ENCODE results near the gene ZBTB20.

Gene ZBTB20

DNA sequence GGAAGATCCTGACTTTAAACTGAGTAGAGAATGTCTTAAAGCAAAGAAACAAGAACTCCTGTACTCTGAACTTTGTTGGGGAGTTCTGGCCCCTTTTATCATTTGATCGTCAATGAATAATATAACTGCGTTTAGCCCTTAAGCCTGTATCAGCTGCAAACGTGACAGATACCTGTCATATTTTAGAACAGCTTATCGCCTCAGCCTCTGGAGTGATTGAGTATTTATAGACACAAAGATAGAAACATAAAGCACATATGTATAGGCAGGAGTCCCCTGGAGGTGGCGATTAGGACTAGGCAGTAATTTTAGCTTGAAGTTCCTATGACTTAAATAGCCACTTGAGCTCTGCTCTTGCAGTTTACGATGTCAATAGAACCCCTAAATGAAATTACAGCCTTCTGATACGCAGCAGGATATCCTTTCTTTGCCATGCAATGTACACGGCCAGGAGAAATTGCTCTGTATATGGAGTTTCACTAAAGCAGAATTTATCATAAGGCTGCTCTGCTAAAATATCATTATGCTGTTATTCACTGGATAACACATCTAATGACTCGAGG lies 531.5 kb downstream of the ZBTB20 start:
- DNase-seq: no peak

DNA sequence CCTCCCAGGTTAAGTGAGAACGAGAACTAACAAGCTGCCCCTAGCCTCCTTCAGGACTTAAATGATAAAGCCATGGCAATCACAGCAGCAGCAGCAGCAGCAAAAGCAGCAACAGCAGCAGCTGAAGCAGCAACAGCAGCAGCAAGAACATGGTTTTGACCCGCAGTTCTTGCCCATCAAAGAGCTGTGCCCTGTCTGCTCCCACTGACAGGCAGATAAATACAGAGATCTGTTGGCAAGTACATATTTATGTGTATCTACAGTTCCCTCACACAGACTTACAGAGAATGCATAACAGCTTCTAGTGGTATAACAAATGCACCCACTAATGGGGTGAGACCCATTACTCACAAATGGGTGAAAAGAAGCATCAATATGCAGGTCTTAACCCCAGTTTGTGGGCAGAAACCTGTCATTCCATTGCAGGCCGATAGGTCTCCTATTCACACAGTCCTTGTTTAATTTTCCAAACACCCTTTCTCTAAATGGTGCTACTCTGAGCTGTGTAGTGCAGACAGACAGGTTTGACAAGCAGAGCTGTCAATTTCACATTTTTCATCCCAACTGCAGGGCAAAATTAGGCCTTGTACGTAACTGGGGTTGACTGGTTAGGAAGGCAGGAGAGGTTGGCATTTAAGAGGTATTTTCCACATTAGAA lies 537.0 kb downstream of the ZBTB20 start:
- DNase-seq: no peak

DNA sequence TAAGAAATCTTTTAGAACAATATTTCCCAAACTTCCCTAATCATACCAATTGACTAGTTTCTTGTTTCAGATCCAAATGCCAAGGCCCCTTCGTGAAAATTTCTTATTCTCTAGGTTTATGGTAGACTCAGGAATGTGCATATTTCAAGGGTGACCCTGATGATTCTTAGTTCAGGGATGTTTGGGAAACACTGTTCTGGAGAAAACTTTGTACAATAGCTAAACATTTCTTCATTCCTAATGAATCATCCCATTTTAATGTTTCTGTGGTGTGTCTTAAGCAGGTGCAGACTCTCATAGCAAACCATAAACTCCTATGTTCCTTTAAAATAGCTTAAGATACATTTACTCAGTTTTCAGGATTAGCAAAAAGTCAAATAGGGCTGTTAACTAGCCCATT lies 538.8 kb downstream of the ZBTB20 start:
- no peak for DNase-seq

DNA sequence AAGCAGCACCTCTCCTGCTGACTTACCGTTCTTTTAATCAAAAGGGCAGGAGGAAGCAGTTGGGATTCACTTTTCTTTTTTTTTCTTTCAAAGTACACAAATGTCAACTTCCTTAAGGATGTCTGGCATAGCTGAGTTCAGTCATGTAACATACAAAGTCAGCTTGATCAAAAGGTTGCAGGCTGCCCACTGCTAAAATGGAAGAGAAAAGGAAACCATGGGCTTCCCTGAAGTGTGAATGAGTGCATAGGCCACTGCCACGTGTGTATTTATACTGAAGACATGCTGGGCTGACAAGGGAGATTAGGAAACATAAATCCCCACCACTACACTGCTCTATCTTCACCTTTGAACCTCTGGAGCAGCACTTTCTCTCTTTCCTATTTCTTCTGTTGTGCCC lies 540.8 kb downstream of the ZBTB20 start:
- DNase-seq: no peak

DNA sequence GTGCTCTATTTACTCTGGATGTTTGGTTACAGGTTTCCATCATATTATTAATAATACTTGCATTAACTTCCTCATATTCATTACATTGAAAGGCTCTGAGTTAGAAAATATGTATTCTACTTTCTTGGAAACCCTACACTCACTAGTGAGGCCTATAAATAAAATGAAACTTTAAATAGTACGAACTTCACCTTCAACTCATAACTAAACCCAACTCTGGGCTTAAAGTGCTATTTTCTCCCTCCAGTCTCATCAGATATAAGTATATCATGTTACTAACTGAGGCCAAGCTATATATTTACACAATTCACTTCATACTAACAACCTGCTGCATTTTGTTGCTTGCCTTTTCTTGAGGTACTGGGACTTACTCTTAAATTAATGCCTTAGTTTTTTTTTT lies 546.5 kb downstream of the ZBTB20 start:
- DNase-seq: no peak

DNA sequence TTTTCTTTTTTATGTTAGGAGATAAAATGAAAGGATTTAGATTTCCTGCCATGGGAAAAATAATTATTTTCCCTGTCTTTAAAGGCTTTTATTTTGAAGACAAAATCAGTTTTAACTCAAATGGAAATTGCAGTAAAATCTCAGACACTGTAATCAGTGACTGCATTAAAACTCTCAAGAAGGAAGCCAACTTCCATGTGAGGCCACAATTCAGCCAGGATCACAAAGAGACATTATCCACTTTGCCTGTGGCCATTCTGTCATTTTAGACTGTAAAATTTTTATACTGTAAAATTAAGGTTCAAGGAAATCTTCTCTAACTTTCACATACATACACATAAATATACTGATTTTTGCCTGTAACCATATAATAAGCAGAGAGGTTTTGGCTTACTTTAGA lies 549.2 kb downstream of the ZBTB20 start:
- DNase-seq: no peak

DNA sequence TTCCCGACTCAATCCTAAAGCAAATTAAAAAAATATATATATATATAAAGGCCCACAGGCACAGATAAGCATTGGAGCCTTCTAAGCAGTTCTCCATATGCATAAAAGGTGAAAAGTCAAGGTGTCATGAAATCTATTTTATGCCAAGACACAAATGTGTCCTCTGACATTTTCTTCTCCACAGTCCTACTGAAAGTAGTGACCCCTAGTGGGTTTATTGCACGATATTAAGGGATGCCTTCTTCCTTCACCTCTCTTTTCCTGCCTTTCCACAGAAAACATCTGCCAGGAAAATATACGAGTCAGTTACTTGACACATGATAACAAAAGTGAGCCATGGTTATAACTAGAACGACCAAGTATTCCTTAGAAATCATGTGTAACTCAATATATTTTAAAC lies 550.1 kb downstream of the ZBTB20 start:
- DNase-seq: no peak

DNA sequence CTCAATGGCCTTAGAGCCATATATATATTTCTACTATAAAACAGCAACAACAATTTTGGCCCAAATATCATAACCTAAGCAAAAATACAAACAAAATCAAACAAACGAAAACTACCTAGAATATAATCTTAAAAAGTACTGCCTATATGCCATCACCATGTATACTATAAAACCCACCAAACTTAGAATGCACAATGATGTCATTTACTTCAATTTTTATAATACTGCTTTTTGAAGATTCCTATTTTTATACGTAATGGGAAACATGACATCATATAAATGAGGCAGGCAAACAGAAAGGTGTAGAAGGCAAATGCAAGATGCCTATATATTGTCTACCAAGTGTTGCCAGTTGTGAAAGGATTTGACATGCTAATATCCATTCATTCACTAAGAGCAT lies 550.9 kb downstream of the ZBTB20 start:
- no peak for DNase-seq

DNA sequence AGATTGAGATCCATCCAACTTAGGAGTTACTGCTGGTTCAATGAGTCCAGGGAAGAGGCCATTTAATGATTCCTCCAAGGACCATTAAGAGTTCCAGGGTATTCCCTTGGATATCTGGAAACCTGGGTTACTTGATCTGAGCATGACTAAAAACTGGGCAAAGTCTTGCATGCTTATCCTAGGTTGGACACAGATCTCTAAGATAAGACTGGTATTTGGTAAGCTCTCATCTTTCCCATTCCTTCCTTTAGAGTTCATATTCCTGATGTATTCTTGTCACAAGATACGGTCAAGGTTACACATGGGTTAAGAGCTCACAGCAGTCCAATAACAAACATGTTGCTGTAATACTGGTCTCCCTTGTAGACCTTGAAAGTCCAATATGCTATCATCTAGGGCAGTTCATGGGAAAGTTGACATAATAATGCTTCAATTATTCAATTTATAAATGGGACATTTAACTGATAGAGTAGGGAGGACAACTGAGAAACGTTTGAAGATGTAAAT lies 551.5 kb downstream of the ZBTB20 start:
- DNase-seq: no peak

DNA sequence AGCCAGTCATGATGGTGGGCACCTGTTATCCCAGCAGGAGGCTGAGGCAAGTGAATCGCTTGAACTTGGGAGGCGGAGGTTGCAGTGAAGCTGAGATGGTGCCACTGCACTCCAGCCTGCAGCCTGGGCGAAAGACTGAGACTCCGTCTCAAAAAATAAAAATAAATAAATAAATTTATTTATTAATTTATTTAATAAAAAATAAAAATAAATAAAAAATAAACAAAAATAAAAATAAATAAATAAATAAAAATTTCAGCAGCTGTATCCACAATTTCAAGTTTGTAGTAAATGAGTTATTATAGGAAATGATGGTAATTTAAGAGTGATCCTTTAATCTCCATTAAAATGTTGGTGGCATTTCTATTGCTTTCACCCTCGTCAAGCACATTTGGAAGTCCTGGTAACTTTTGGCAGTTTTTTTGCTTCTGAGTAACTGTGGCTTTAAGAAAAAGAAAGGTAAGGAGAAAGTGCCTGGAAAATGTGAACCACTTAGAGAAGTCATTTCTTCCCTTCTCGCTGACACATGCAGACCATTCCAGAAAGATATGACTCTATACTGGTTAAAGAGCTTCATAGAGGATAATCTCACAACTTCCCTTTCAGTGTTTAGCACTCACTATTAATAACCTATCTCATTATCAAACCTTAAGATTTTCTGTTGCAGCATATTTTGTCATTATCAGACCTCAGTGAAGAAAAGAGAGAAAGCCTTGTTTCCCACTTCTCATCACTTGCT lies 556.6 kb downstream of the ZBTB20 start:
- no peak for DNase-seq

DNA sequence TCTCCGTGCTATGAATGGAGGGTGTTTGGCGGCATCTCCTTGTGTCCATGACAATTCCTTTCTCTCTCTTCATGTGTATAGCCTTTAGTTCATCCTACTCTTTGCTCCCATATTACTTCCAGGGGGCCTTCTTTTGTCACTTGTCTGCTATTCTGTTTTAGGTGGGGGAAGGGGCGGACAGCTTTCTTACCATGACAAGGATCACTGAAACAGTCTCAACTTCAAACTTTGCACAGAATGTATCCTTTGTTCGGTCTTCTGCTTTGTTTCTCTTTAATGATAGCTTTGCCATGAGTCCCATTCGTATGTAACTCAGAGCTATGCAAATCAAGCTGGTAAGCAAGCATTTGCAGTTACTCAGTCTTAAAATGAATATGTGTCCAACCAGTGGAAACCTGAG lies 559.1 kb downstream of the ZBTB20 start:
- DNase-seq: no peak

DNA sequence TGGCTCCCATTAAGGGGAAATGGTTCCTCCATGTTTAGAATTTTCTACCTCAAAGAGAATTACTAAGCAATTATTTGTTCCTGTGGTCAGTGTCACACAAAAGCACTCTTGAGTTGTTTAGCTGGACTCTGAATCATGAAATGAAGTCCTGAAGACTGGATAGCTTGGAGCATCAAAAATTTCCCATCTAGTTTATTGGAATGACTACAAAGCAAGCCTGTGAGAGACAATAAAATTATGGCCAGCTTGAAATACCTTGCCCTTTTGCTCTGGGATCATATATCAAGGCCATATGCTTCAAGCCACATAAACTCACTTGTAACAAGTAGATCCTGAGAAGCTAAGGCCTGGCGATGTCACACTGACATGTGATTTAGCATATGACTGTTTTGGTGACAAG lies 561.0 kb downstream of the ZBTB20 start:
- no peak for DNase-seq

DNA sequence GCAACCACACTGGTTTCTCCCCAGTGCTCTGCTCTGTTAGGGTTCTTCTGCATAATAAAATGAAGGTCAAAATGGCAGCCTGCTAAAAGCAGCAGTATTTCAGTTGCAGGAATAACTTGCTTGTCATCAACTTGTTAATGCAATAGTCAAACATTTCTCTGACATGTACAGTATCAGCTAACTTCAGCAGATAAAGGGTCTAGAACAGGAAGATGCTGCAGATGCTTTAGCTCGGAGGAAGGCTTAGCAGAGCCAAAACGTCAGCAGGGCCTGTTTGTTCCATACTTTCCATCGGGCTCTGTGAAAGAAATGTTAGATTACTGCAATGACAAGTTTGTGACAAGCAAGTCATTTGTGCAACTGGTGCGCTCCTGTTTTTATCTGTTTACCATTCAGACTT lies 561.4 kb downstream of the ZBTB20 start:
- no peak for DNase-seq

DNA sequence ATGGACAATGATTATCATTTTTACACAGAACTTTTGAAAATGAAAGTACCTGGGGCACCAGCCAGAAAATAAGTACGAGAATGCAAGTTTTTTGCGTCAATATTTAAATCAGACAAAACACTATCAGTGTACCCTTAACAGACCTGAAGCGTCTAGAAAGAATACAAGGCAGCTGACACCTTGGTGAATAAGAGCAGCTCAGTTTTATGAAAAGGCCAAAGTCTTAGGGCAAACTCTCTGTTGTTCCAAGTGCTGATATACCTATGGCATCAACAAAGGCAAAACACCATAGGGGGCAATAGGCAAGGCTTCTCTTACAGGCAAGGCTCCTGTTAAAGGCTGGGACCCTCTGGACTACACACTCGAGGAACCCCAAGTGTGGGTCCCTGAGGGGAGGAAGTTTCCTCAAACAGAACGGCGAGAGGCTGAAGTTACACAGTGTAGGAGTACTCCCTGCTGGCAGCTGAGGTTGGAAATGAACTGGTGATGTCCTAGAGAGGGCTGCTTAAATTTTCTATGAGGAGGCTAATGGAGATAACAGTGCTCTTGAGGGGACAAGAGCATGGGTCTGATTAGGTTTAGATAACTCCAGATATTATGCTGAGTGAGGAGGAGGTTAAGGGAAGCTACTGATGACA lies 562.2 kb downstream of the ZBTB20 start:
- DNase-seq: no peak

DNA sequence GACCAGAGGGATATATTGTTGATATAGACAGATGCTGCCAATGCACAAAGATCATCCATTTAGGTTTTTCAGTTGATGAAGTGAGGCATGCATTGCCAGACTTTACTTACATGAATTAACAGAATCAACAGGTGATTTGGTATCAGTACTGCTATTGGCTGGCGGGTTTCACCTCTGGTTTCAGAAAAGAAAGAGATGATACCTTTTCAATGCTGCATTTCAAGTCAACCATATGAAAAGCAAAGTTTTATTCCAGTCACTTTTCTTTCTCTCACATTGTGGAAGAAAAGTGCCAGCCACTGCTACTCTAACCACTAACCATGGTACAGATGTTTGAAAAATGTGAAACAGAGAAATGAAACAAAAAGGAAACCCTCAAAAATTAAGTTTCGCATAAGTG lies 564.2 kb downstream of the ZBTB20 start:
- DNase-seq: no peak

DNA sequence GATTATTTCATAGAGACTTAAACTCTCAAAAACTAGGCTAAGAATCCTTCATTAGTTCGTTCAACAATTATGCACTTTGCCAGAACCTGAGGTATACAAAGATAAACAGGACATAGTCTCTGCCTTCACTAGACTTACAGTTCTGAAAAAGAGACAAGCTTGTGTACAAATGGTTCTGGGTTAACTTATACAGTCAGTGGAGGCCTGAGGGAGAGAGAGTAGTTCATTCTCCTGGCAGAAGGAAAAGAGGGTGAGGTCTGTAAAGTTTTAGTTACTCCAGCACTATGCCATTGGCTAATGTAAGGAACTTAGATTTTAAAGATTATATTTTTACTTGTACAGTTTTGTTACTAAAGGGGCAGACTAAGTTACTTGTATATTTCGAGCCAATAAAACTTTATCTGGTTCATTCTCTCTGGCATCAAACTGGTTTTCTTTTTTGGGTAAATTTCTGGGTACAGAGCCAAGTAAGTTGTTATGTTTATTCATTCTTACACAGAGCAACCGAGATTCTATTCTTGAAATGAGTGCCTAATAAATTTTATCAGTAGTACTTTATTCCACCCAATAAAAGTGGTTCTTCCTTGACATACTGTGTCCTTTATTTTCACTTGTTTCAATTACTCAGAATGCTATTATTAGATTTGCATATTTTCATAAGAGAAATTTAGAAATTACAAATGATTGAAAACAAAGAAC lies 574.6 kb downstream of the ZBTB20 start:
- no peak for DNase-seq

DNA sequence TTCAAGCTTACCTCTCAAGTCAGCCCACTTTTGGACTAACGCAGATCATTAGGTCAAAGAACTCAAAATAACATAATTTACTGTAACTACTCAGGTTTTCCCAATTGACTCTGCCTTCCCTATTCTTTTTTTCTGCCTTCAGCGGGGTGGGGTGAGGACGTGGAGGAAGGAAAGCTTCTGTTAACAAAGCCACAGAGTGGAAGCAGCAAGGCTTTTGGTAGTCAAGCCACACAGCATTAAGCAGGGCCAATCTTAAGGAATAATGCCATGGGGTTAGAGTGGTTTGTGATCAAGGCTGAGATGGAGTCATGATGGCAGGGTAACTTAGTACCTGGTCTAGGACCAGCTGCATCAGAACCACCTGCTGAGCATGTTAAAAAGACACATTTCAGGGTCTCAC lies 575.7 kb downstream of the ZBTB20 start:
- DNase-seq: no peak

DNA sequence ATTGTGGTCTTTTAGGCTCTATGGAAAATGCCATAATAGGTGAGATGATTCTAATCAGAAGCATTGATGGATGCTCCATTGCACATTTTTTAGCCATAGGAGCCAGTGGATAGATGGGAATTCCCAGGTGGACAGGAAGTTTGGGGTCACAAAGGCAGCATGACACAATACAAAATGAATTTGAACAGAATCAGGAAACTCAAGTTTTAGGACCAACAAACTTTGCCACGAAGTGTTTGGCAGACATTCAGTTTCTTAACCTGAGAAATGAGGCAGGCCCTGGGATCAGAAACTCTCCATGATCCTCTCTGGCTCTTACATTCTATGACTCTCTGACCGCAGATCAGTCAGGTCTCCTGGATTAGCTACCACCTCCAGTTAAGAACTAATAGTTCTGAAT lies 577.9 kb downstream of the ZBTB20 start:
- no peak for DNase-seq

DNA sequence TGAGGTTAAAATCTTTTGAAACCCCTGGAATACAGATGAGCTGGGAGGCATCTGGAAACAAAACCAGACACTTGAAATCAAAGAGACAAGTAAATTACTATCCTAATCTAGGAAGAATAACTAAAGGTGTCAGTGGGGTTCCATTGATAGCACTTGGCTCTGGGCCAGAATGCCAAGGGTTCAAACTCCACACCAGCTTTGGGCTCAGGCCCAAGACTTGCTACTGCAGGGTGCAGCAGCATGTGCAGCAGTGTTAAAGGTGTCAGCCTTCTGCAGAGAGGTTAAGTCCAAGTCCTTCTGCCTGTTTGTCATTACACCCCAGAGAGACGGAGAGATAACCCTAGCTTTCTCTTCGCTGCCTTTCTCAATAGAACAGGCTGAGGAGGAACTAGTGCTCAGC lies 579.3 kb downstream of the ZBTB20 start:
- DNase-seq: no peak

DNA sequence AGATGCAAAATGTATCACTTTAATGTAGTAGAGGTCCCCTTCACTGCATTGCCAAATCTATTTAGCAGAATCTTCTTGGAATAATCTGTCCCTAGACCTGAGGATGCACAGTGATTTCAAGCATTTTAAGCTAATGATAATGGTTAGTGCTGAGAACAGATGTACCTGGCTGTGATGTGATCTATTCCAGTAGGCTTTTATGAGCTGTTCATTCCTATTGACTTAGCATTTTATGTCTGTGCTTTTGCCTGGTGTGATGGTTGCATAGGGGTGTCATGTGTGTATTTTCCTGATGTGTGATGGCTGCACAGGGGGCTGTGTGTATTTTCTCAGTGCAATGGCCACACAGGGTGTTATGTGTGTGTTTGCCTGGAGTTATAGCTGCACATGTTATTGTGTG lies 580.3 kb downstream of the ZBTB20 start:
- DNase-seq: no peak

DNA sequence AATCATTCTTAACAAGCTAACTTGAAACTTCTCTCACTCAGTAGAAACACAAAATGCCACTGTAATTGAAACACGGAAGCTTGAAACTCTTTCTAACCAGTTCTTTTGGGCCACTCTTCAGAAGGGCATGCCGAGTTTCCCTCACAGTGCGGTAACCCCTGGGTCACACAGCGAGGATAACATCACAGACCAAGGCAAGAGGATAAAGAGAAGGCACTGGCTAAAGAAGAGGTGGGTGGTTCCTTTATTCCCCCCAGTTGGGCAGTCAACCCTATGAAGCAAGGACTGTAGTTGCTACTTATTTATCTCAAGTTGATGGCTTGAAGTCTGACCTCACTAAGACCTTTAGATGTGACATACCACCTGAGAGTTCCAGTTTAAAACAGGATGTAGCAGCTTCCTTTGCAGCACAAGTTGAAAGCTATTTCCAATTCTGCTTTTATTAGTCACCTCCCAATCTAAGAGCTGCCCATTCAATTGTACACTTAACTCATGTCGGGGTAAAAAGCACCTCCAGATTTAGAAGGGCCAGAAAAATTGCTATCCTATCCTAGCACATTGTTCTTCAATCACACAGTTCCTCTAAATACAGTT lies 580.8 kb downstream of the ZBTB20 start:
- no peak for DNase-seq

DNA sequence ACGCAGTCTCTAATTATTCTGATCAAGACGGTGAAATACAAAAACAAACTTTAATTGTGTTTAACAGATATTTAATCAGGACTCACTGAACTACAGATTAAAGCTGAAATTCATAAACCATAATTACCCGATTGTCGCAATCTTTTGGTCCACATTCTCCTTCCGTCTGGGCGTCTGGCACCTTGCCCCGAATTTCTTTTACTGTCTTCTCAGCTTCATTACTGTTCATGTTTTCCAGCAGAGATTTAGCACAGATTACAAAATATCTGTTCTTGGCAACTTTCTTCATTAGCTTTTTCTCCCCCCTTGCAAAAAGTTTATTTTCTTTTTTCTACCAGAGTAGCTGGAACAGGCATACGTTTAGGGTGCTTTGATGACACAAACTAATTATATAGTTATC lies 581.9 kb downstream of the ZBTB20 start:
- DNase-seq: no peak

DNA sequence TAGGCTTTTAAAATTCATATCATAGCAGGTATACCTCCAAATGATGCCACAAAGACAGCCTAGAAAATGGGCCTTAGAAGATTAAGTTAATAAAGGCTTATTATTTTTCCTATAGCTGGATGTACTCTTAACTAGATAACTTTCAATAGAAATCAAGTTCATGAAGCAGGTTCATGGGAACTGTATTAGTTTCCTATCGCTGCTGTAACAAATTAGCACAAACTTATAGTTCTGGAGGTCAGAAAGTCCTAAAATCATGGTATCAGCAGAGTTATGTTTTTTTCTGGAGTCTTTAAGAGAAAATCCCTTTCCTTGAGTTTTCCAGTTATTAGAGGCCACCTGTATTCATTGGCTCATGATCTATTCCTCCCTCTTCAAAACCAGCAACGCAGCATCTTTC lies 583.4 kb downstream of the ZBTB20 start:
- DNase-seq: no peak

All from CD4-positive, alpha-beta T cell treated with Interleukin-4 for 4 hours (primary cell).